ENCODE data around the gene FCGR1A. TPM values are rescaled to one million over a fixed set of nuclear protein-coding genes. Genes with fewer than 3 reads are reported as not detected.
A peak's percentile ranks its signal among the peaks of the same experiment; 100 is the strongest.
"Not testable (repeated sequence)": the region's sequence is repeated elsewhere in the genome, so short reads cannot be mapped to it uniquely, and the experiment has no call there.

FCGR1A gene
- not detected in 2 replicates for total RNA-seq

- DNase-seq (ENCODE audit: low read depth): not testable (repeated sequence)
Measured at GRCh38 chr1:149782600-149782999, at the start of gene FCGR1A. Gene FCGR1A (plus strand): TSS chr1:149782694. CDS start chr1:149782744, 50 bp downstream.

- not testable (repeated sequence) for DNase-seq (ENCODE audit: low read depth)
Measured at GRCh38 chr1:149732781-149733180, 49.7 kb upstream of the FCGR1A start.

GRCh38 chr1:149734692-149735091 is 47.8 kb upstream of the FCGR1A start:
- DNase-seq (ENCODE audit: low read depth): not testable (repeated sequence)

GRCh38 chr1:149740148-149740581 is 42.3 kb upstream of the FCGR1A start:
- DNase-seq (ENCODE audit: low read depth): peak; percentile 9

- not testable (repeated sequence) for DNase-seq (ENCODE audit: low read depth)
Measured at GRCh38 chr1:149740590-149741230, 41.8 kb upstream of the FCGR1A start.

GRCh38 chr1:149741914-149742313 is 40.6 kb upstream of the FCGR1A start:
- DNase-seq (ENCODE audit: low read depth): not testable (repeated sequence)

GRCh38 chr1:149746463-149747356 is 35.8 kb upstream of the FCGR1A start:
- not testable (repeated sequence) for DNase-seq (ENCODE audit: low read depth)

- DNase-seq (ENCODE audit: low read depth): not testable (repeated sequence)
Measured at GRCh38 chr1:149747359-149748143, 34.9 kb upstream of the FCGR1A start.

GRCh38 chr1:149748144-149748500 is 34.4 kb upstream of the FCGR1A start:
- DNase-seq (ENCODE audit: low read depth): not testable (repeated sequence)

- DNase-seq (ENCODE audit: low read depth): not testable (repeated sequence)
Measured at GRCh38 chr1:149750562-149750961, 31.9 kb upstream of the FCGR1A start.

- not testable (repeated sequence) for DNase-seq (ENCODE audit: low read depth)
Measured at GRCh38 chr1:149752186-149752585, 30.3 kb upstream of the FCGR1A start.

GRCh38 chr1:149753466-149753865 is 29.0 kb upstream of the FCGR1A start:
- DNase-seq (ENCODE audit: low read depth): not testable (repeated sequence)

GRCh38 chr1:149755294-149755693 is 27.2 kb upstream of the FCGR1A start:
- not testable (repeated sequence) for DNase-seq (ENCODE audit: low read depth)

- not testable (repeated sequence) for DNase-seq (ENCODE audit: low read depth)
Measured at GRCh38 chr1:149762294-149762693, 20.2 kb upstream of the FCGR1A start.

- not testable (repeated sequence) for DNase-seq (ENCODE audit: low read depth)
Measured at GRCh38 chr1:149764087-149764800, 18.2 kb upstream of the FCGR1A start.

GRCh38 chr1:149766241-149766640 is 16.3 kb upstream of the FCGR1A start:
- DNase-seq (ENCODE audit: low read depth): not testable (repeated sequence)

GRCh38 chr1:149769216-149769615 is 13.3 kb upstream of the FCGR1A start:
- DNase-seq (ENCODE audit: low read depth): not testable (repeated sequence)

- DNase-seq (ENCODE audit: low read depth): peak; percentile 27
Measured at GRCh38 chr1:149770661-149771060, 11.8 kb upstream of the FCGR1A start.

- not testable (repeated sequence) for DNase-seq (ENCODE audit: low read depth)
Measured at GRCh38 chr1:149771653-149772425, 10.7 kb upstream of the FCGR1A start.

- DNase-seq (ENCODE audit: low read depth): not testable (repeated sequence)
Measured at GRCh38 chr1:149775510-149776147, 6.9 kb upstream of the FCGR1A start.

All from renal cortical epithelial cell (primary cell).